Stimulated activated CD4-positive, alpha-beta T cell treated with anti-CD3 and anti-CD28 coated beads, TNF-alpha, amount 100 ng/mL, for 1 hour (primary cell): ENCODE results near the gene TSHR.
"Not testable (repeated sequence)": the region's sequence is repeated elsewhere in the genome, so short reads cannot be mapped to it uniquely, and the experiment has no call there.

Experiments used
- DNase-seq, 3 donors: peaks; one replicate each; pipeline ENCODE4 v3.0.0-alpha.2; 2020; ENCODE audit warnings: low read depth in 3 of 3, low spot score in 1 of 3

Gene TSHR

DNA sequence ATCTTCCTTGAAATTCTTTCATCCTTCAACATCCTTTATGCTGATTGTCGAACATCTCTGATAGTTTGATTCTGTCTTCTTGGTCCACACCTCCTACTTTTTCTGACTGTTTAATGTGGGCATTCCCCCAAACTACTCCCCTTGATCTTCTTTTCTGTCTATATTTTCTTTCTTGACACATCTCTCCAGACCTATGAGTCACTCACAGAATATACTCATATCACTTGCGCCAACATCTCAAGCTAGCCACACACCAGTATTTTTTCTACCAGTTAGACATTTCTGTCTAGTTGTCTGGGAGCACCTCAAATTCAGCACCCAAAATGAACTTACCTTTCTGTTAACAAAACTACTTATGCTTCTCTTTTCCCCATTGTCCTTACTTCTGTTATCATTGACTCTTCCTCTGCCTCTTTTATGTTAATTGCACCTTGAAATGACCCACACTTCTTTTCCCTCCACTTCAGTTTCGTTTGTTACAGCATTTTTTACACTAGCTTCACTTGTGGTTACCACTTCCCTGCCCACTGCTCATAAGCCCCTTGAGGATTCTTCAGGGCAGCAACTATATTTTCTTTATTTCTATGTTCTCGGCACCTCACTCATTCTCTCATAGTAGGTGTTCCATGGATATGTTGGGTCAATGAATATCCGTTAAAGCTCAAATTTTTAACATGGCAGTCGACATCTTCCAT, 33.5 kb downstream of the TSHR start:
- DNase-seq, result no peak

GRCh38 chr14:80992580-80992979, 37.2 kb downstream of the TSHR start:
- DNase-seq, result no peak

GRCh38 chr14:80996049-80996901, 40.9 kb downstream of the TSHR start:
- no peak for DNase-seq

- DNase-seq, result no peak
Measured at GRCh38 chr14:81001447-81001846, 46.0 kb downstream of the TSHR start.

DNA sequence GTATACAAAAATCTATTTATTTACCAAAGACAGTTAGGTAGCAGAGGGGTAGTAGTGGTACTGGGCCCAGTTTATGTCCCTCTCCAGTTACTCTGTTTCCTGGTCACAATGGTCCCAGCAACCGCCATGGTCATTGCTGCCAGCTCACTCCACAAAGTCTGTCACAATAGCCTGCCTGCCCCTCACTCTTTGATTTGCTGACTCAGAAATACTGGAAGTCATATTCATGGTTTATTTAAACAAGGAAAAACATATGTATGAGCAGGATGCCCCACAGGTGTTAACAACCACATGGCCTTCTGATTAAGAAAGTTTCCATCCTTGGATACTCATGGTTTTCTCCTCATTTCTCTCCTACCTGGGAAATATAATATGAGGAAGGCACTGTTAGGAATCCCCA, 49.2 kb downstream of the TSHR start:
- no peak for DNase-seq

DNA sequence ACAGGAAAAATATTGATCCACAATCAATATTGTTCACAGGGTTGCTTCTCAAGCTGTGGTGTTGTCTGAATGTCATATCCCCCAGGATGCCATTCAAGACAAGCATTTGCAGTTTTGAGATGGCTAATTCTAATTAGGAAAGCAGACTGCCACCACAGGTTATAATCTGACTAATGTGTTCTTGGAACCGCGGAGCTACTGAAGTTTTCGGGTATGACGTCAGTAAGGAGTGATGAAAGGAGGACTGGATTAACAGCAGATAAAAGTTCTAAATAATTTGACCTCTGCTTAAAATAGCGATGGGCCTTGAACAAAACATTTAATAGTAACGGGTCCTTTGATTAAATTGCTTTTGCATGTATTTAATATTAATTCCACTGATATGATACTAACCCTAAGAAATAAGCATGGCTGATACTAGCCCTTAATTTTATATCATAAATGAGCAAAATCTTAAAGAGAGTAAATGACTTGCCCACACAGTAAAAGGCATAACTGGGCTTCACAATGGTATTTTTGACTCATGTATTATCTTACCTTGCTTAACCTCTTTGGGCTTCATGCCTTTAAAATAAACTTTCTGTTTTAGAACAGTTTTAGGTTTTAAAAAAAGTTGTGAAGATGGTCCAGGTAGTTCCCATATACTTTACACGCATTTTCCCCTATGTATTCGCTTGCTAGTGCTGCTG, 50.3 kb downstream of the TSHR start:
- no peak for DNase-seq

DNA sequence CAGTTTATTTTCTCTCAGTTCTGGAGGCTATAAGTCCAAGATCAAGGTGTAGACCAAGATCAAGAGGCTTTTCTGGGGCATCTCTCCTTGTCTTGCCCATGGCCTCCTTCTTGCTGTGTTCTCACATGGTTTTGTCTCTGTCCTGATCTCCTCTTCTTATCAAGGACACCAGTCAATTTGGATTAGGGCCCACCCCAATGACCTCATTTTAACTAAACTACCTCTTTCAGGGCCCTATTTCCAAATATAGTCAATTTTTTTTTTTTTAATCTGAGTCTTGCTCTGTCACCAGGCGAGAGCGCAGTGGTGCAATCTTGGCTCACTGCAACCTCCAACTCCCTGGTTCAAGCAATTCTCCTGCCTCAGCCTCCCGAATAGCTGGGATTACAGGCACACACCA, 50.8 kb downstream of the TSHR start:
- no peak for DNase-seq

DNA sequence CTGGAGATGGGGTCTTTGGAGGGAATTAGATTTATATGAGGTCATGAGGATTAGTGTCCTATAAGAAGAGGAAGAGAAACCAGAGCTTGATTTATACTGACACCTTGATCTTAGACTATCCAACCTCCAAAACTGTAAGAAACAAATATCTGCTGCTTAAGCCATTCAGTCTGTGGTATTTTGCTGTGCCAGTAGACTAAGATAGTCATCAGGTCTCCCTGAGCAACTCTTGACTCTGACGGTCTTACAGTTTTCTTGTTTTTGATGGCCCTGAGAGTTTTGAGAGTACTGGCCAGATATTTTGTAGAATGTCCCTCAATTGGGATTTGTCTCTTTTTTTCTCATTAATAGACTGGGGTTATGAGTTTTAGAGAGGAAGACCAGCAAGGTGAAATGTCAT, 51.7 kb downstream of the TSHR start:
- no peak for DNase-seq

GRCh38 chr14:81009346-81009745, 53.9 kb downstream of the TSHR start:
- no peak for DNase-seq

- no peak for DNase-seq
Measured at GRCh38 chr14:81018251-81018650, 62.8 kb downstream of the TSHR start.

GRCh38 chr14:81018684-81019083, 63.3 kb downstream of the TSHR start:
- no peak for DNase-seq

GRCh38 chr14:81019113-81019512, 63.7 kb downstream of the TSHR start:
- DNase-seq, result not testable (repeated sequence)

DNA sequence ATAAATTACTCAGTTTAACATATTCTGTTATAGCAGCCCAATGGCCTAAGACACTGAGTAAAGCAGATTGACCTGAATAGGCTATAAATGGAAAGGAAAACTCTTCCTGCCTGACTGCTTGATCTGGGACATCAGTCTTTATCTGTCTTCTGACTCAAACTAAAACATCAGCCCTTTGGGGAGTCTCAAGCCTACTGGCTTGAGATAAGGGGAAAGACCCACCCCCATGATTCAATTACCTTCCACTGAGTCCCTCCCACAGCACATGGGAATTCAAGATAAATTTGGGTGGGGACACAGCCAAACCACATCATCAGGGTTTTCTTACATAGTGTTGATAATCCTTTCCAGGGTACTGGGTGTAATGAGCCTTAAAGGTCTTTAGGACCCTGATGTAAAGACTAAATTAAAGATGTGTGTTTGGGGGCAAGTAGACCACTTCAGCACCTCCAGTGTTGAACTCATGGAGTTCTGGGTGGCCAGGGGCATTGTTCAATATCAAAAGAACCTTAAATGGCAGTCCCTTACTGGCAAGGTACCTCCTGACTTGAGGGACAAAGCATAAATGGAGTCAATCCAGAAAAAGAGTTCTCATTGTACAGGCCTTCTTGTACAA, 67.8 kb downstream of the TSHR start:
- DNase-seq, result no peak

- no peak for DNase-seq
Measured at GRCh38 chr14:81028461-81028860, 73.0 kb downstream of the TSHR start.

GRCh38 chr14:81031488-81031887, 76.1 kb downstream of the TSHR start:
- DNase-seq, result no peak

DNA sequence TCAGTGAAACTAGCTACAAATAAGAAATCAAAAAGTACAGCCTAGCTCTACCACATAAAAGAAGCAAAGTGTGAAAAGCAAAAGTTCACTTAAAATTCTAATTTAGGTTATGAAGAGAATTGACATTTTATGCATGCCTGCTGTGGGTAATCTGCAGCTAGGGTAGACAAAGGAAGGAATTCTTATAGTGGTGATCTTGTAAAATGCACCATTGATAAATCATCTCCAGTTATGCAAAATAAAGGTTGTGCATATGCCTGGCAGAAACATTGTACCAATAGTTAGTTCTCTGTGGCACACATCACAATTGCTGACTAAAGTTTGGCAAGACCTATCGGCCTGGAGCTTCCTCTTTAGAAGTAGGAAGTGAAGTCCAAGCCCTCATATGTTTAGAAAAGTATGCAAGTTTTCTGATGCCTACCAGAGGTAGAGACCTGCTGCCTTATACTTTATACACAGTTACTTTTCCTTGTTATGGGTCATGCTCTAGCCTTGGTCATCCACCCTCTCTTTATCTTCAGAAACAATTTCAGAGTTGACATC, 78.3 kb downstream of the TSHR start:
- DNase-seq, result no peak

DNA sequence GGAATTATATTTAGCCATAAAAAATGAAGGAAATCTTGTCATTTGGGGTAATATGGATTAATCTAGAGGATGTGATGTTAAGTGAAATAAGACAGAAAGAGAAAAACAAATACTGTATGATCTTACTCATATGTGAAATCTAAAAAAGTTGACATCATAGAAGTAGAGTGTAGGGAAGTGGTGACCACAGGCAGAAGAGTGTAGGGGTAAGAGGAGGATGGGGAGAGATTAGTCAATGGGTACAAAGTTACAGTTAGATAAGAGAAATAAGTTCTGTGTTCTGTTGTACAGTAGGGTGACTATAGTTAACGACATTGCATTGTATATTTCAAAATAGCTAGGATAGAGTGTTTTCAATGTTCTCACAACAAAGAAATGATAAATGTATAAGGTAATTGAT, 87.0 kb downstream of the TSHR start:
- DNase-seq, result no peak

DNA sequence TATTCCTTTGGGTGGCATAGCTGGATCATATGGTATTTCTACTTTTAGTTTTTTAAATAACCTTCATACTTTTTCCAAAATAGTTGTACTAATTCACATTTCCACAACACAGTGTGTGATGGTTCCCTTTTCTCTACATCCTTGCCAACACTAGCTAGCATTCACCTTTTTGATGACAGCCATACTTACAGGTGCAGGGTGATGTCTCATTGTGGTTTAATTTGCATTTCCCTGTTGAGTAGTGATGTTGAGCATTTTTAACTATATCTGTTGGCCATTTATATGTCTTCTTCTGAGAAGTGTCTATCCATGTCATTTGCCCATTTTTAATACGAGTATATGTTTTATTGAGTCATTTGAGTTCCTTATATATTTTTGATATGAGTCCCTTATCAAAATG, 96.1 kb downstream of the TSHR start:
- no peak for DNase-seq

DNA sequence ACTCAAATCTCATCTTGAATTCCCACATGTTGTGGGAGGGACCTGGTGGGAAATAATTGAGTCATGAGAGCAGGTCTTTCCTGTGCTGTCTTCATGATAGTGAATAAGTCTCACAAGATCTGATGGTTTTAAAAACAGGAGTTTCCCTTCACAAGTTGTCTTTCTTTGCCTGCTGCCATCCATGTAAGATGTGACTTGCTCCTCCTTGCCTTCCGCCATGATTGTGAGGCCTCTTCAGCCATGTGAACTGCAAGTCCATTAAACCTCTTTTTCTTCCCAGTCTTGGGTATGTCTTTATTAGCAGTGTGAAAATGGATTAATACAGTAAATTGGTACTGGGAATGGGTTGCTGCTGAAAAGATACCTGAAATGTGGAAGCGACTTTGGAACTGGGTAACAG, 98.6 kb downstream of the TSHR start:
- DNase-seq, result not testable (repeated sequence)

GRCh38 chr14:81055971-81056370, 100.5 kb downstream of the TSHR start:
- no peak for DNase-seq

DNA sequence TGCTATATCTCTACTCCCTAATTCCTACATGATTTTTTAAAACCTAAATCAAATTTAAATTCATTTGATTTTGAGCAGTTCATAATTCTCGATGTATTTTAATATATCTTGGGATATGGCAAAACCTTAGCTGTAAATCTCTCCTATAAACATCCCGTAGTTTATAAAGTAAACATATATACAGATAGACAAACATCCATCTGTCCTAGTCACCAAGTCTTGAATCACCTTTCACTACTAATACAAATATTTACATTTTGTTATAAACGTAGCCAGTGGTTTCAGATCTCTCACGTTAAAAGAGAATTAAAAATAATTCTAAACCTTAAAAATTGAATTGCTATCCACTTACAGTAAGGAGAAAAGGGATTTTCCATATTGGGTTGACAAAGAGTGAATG, 107.0 kb downstream of the TSHR start:
- DNase-seq, result no peak
